T-helper 22 cell (primary cell): ENCODE measurements around the gene FAM111B.
"Not testable (repeated sequence)": the region's sequence is repeated elsewhere in the genome, so short reads cannot be mapped to it uniquely, and the experiment has no call there.

Experiments
- DNase-seq: peaks from one replicate; pipeline ENCODE4 v3.0.0-alpha.2; 2020; ENCODE audit warnings: low read depth

Gene FAM111B

DNA sequence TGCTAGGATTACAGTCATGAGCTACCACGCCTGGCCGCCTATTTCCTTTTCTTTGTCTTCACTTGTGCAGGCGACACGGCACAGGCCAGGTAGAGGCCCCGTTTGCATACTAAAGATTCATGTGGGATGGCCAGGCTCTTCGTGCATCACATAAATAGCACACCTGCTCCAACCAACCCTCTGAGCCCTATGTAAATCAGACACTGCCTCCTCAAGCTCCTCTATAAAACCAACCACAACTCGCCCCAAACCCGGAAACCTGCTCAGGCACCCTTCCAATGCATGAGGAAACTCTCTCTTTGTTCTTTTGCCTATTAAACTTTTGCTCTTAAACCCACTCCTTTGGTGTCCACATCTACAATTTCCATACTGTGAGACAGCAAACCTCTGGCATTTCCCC is 9.1 kb upstream of the FAM111B start:
- DNase-seq, result not testable (repeated sequence)

DNA sequence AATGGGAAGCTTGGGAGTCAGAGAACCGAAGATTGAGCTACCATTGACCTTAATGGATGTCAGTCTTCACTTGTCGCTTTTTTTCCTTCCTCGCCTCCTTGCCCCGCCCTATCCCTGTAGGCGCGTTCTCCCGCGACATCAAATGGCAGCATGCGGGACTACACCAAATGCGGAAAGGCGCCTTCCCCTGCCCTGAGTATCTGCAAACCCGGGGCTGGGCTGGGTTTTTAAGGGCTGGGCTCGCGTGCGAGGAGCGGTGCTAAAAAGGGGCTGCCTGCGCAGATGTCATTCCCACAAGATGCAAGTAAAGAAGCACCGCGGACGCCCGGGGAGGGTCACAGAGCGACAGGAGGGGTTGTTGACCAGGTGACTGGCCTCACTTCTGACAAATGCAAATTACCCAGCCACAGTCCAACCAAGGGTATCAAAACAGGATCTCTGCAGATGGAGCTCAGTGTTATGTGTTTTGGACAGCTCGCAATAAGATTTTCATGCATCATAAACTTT is 4.7 kb upstream of the FAM111B start:
- DNase-seq, result peak; percentile 27

DNA sequence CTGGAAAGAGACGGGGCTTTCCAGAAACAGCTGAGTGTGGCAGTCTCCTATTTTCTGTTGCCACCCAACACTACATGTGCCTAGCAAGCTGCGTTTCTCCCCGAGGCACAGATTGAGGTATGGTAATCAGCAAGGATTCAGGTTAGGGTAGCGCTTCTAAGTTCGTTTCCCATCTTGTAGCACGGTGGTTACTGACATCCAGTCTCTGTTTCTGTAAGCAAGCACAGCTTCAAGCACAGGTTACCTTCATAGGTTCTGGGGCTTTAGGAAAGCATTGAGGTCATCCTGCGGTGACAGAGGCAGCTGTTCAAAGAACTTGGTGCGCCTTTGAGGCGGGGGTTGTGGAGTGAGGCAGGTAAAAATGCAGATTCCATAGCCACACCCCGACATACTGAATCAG is 684 bp downstream of the FAM111B start:
- DNase-seq, result peak; percentile 2

DNA sequence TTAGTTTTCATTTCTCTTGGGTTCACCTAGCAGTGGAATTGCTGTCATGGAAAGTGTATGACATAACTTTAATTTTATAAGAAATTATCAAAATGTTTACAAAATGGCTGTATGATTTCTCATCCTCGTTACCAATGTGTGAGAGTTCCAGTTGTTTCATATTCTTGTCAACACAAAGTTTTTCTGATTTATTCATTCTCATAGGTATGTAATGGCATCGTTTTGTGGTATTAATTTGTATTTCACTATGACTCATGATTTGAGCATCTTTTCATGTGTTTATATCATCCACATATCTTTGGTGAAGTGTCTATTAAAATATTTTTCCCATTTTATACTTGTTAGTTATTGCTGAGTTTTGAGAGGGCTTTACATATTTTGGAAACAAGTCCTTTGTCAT is 5.5 kb downstream of the FAM111B start:
- no peak for DNase-seq

DNA sequence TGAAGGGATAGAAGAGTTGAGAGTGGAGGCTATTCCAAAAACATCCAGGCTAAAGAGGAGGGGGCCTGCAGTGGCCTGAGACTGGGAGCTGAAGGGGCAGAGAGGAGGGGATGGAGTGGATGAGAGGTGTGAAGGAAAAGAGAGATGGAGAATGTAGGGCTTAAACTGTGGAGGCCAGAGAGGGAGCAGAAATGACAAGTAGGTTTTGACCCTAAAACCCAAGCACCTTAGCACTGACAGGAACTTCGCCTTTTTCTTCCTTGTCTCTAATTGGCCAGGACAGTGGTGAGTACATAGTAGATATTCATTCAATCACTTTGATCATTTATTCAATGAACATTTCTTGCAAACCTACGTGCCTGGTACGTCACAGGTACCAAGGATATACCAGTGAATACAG is 7.3 kb downstream of the FAM111B start:
- no peak for DNase-seq

DNA sequence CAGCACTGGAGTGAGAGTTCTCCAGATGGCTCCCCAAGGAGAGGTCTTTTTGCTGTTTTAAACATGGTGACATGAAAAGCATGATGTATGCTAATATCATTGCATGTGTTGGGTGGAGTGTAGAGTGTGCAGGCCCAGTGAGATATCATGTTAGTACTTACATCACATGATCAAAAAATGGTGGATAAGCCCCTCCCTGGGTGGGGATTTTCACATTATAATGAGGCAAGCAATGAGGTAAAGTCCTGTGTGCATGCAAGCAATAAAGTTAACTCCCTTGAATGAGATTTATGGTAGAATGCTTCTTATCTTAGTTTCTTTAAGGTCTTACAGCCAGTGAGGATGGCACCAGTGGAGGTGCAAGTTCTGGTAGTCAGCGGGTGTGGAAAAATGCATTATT is 8.5 kb downstream of the FAM111B start:
- no peak for DNase-seq

DNA sequence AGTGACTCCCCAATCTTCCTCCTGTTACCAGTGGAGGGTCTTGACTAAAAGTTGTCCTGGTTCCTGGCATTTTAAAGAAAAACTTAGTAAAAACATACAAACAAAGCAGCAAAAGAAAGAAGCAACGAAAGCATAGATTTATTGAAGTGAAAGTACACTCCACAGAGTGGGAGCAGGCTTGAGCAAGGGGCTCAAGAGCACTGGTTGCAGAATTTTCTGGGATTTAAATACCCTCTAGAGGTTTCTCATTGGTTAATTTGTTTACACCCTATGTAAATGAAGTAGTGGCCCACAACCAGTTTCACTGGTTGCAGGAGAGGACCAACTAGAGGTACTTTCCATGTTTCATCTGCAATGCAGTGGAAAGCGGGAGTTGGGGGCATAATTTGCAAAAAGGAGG is 10.7 kb downstream of the FAM111B start:
- no peak for DNase-seq

DNA sequence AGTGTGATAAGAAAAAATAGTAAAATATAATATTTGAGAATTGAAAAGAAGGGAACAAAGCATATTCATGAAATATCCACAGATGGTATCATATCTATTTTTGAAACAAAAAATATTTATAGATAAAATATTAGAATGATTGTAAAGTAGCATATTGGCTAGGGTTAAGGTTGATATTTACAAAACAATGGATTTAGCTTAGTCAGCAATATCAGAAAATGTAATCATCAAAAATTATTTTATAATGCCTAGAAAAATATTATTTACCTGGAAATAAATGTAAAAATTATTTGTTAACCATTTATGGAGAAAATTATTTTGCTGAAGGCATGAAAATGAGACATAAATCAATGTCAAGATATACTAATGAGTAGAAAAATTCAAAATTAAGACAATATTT is 12.8 kb downstream of the FAM111B start:
- DNase-seq, result no peak

DNA sequence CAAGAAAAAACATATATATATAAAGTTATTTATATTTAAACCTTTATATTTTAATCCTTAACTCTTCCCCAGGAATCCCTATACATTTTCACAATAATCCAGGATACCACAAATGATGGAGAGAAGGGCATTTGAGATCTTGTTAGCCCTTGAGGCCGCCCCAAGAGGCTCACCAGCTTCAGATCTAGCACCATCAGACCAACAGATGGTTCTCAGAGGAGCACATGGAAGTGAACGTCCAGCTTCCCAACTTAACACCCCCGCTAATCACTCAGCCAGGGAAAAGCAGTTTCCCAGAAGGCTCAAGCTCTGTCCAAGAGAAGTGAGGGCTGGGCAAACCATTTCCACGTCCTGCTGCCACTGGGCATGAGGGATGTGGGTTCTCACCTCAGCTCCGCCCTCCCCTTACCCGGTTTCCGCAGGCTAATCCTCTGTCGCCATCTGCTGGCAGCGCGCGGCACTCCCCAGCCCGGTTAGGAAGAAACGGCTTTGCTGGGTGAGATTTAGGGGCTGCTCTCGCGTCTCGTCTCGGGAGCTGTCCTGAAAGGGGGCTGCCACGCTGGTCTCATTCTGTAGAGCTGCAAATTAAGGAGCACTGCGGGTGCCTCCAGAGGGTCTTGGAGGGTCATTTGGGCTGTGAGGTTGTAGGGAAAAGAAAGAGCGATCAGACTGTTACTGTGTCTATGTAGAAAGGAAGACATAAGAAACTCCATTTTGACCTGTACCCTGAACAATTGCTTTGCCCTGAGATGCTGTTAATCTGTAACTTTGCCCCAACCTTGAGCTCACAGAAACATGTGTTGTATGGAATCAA is 28.8 kb downstream of the FAM111B start:
- DNase-seq, result peak; percentile 68

DNA sequence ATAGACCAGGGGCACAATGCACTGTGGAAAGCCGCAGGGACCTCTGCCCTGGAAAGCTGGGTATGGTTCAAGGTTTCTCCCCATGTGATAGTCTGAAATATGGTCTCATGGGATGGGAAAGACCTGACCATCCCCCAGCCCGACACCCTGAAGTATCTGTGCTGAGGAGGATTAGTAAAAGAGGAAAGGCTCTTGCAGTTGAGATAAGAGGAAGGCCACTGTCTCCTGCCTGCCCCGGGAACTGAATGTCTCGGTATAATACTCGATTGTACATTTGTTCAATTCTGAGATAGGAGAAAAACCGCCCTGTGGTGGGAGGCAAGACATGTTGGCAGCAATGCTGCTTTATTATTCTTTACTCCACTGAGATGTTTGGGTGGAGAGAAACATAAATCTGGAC is 29.5 kb downstream of the FAM111B start:
- not testable (repeated sequence) for DNase-seq

DNA sequence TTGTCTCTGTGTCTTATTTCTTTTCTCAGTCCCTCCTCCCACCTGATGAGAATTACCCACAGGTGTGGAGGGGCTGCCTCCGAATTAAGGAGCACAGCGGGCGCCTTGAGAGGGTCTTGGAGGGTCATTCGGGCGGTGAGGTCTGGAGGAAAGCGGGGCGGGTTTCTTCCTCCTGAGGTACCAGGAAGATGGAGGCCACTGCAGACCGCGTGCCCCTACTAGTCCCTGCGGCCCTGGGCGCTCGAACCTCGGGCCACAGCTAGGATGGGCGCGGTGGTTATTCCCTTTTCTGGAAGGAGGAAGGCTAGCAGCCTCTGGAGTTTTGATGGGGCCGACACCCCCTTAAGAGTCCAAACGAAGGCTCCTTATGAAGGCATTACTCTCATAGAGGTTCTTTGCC is 30.2 kb downstream of the FAM111B start:
- DNase-seq, result no peak

DNA sequence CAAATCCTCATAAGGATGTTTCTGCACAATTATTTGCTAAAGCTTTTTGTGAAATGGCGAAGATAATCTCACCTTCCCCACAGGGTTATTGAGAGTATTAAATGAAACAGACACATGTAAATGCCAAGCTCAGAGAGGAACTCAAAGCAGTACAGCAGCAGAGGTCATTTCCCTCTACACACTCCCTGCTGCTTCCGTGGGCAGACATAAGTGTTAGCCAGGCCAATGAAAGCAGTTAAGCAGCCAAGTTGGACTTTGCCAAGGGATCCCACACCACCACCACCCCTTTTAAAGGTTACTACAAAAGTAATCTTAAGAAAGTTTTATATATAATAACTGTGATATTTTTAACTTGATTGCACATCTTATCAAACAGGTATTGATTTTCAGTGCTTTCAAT is 31.6 kb downstream of the FAM111B start:
- DNase-seq, result no peak

DNA sequence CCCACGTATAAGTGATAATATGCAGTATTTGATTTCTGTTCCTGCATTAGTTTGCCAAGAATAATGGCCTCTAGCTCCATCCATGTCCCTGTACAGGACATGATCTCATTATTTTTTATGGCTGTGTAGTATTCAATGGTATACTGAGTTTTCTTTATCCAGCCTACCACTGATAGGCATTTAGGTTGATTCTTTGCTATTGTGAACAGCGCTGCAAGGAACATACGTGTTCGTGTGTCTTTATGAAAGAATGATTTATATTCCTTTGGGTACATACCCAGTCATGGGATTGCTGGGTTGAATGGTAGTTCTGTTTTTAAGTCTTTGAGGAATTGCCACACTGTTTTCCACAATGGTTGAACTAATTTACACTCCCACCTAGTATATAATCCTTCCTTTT is 34.2 kb downstream of the FAM111B start:
- DNase-seq, result no peak

DNA sequence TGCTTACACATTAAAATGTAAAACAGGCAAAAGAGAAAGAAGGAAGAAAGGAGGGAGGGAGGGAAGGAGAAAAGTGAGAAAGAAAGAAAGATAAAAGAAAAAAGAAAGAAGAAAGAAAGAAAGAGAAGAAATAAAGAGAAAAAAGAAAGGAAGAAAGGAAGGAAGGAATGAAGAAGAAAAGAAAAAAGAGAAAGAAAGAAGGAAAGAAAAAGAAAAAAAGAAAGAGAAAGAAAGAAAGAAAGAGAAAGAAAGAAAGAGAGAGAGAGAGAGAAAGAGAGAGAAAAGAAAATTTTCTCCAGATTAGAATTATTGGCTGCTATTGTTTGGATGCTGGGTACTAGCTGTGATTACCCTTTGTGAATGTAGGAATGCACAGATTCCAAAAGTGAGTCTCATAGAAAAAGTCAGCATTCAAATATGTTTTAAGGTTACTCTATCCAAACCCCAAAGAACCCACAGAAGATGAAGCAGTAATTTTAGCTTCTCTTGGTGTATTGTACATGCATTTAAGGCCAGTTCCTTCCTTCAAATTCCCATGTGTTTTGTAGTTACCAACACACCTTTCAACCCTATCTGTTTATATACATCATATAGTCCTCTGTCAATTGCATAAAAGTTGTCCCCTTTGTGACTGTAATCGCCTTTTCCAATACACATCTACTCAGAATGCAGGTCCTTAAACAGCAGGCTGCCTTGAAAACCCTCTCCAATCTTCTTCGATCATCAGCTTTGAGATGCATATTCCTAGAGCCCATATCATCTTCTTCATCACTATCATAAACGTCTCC is 34.8 kb downstream of the FAM111B start:
- DNase-seq, result no peak

DNA sequence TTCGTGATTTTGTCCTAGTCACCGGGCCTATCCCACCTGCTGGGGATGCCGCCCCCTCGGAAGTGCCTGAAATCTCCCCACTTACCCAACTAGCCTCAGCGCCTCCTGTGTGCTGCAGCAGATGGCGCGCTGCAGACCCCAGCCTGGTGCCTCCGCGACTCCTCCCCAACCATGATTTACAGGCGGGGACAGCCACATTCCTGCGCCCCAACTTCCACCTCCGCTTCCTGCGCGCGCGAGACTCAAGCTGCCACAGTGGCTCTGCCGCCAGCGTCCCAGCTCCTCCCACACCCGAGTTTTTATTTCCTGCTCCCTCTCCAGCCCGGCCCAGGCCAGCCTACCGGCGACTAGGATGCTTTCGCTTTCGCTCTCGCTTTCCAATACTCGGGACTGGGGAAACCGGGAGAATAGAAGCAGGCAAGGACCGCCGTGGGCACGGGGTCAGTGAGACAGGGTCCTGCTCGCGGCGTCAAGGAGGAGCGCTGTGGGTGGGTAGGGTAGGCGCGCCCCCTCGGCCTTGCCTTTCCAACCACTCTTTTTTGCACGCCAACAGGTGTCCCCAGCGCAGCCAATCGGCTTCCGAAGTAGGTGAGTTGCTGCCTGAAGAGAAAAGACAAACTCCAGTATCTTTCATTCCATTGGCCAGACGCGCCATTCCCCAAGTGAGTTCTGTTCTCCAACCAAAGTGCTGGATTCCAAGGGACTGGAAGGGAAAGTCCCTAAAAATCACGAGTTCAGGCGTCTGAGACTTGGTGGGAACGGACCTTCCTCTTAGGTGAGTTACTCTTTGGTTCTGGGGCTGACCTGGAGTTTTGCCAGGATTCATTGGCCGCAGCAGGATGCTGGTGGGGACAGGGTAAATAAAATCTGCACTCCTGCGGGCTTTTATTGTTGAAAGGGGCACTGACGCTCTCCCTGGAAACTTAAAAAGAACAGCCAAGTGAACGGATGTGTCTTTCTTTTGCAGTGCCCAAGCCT is 35.8 kb downstream of the FAM111B start, which contains the start of gene FAM111A:
Gene FAM111A, plus strand, starts transcription at position 327 of the 978 bp plus-strand sequence. CDS start 6,017 bp downstream, outside the sequence.
- DNase-seq, result peak; percentile 87

DNA sequence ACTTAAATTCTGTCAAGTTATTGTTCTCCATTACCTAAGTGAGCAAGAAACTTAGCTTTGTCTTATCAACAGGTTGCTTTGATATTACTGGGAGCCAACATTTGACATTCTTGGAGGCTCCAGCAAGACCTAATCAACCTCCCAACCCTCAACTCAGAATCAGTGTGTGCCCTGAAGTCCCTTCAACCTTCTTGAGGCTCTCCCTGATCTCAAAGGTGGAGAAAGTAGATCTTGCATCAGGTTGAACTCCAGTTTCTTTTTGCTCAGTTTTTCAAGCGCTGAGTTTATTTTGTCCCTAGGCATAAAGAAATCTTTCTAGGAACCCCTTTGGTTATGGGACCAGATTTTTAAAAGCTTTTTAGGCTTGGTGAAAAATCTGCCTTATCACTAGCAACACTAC is 37.1 kb downstream of the FAM111B start:
- DNase-seq, result no peak

DNA sequence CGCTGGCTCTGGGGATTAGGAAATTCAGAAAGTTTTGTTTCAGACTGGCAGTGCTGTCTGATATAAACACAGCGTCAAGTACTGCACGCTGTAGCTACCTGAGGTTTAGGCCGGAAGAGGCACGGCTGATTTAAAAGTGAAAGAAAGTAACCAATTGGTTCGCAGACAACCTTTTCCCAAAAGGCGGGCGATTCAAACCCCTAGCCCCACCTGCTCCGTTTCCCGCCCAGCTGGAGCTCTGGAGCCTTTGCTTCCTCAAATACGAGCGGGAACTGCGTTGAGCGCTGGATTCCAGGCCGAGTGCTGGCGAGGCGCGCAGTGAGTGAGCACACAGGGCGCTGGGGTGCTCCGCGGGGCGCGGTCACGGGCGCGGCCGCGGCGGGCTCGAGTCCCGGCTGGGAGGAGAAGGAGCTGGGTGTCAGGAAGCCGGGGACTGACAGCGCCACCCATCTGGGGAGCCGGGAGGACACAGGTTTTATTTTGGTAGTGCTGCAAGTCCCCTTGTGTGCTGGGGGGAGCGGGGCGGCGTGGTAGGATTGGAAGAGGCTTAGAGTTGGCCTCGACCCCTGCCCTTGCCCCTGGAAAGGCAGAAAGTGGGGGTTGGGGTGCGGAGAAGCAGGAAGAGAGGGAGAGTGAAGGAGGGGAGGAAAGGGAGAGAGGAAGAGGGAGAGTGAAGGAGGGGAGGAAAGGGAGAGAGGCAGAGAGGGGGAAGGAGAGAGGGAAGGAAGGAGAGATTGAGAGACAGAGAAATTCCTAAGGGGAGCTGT is 37.7 kb downstream of the FAM111B start:
- peak; percentile 63 for DNase-seq

DNA sequence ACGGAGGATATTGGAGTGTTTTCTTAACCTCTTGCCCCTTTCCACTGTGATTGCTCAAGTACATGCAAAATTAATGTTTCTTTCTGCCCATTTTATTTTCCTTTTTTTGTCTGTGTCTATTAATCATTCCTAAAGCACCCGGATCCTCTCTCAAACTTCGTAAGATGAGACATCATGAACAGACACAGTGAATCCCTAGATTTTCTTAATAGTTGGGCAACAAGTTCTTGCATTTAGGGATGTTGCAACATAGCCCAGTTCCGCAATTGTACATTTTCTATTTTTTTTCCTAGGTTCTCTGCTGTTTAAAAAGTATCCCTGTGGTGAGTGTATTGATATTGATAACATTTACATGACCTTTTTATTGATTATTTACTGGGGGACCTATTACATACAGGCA is 38.5 kb downstream of the FAM111B start:
- DNase-seq, result no peak

DNA sequence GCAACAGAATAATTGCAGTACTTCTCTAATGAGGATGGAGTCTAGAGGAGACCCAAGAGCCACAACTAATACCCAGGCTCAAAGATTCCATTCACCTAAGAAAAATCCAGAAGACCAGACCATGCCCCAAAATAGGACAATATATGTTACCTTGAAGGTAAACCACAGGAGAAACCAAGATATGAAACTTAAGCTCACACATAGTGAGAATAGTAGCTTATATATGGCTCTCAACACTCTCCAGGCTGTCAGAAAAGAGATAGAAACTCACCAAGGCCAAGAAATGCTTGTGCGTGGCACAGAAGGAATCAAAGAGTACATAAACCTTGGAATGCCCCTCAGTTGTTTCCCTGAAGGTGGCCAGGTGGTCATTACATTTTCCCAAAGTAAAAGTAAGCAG is 44.7 kb downstream of the FAM111B start:
- no peak for DNase-seq

DNA sequence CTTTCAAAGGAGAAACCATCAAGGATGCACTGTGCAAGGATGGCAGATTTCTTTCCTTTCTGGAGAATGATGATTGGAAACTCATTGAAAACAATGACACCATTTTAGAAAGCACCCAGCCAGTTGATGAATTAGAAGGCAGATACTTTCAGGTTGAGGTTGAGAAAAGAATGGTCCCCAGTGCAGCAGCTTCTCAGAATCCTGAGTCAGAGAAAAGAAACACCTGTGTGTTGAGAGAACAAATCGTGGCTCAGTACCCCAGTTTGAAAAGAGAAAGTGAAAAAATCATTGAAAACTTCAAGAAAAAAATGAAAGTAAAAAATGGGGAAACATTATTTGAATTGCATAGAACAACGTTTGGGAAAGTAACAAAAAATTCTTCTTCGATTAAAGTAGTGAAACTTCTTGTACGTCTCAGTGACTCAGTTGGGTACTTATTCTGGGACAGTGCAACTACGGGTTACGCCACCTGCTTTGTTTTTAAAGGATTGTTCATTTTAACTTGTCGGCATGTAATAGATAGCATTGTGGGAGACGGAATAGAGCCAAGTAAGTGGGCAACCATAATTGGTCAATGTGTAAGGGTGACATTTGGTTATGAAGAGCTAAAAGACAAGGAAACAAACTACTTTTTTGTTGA is 45.4 kb downstream of the FAM111B start:
- DNase-seq, result no peak

DNA sequence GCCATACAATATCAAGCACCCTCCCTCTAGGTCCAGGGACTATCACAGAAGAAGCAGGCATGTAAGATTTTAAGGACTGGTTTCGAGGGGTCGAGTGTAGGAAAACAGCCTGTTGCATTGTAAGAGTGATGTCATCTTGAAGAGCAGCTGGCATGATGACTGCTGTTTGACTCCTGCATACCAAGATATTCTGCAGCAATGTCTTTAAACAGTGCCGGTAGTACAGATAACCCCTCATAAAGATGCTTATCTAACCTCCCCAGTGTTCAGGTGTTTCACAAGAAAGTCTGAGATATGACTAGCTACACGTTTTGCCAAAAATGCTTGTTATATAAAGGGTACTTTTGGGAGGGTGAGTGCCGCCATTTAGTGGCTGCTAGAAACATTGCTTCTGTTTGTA is 47.6 kb downstream of the FAM111B start:
- no peak for DNase-seq
